Gastroesophageal sphincter (tissue), 4 donors: Measurements from ENCODE around the gene SDK2. TPM values are rescaled to one million over a fixed set of nuclear protein-coding genes. Genes with fewer than 3 reads are reported as not detected.

Source experiments
- ATAC-seq: fragments of 150-250 bp; one replicate; pipeline ENCODE4 v1.9.1; 2016; ENCODE audit warnings: mild to moderate bottlenecking, moderate library complexity
- H3K27ac ChIP-seq, 4 donors: fragments of 200-600 bp; sonication (generic) in 3 of 4; 1 replicate in 3 of 4; 2 replicates in 1 of 4; pipeline ENCODE4 v1.5.1; 2016 to 2019
- H3K27me3 ChIP-seq: fragments of 200-600 bp; sonication (generic); one replicate; pipeline ENCODE4 v1.5.1; 2019
- H3K36me3 ChIP-seq, 2 donors: fragments of 200-600 bp; sonication (generic); one replicate each; pipeline ENCODE4 v1.5.1; 2019; ENCODE audit warnings: control low read depth in 1 of 2
- H3K4me1 ChIP-seq, 3 donors: fragments of 200-600 bp; sonication (generic); 1 replicate in 2 of 3; 2 replicates in 1 of 3; pipeline ENCODE4 v1.5.1; 2016 to 2019; ENCODE audit warnings: control low read depth in 2 of 3
- H3K4me3 ChIP-seq, 2 donors: fragments of 200-600 bp; sonication (generic); one replicate each; pipeline ENCODE4 v1.5.1; 2019; ENCODE audit warnings: mild to moderate bottlenecking in 1 of 2, moderate library complexity in 1 of 2
- H3K9me3 ChIP-seq, 3 donors: fragments of 200-600 bp; sonication (generic); one replicate each; pipeline ENCODE4 v1.5.1; 2017 to 2019; ENCODE audit warnings: control low read depth in 2 of 3
- CTCF ChIP-seq, 4 experiments: fragments of 200-600 bp in 2 of 4; fragments of 450-650 bp in 2 of 4; sonication (generic) in 1 of 4; IDR thresholded peaks; one replicate each; pipeline ENCODE4 v1.5.1; 2017 to 2019; ENCODE audit warnings: antibody characterized with exemption in 4 of 4, mild to moderate bottlenecking in 2 of 4, moderate library complexity in 2 of 4
- EP300 ChIP-seq: sonication (generic); formaldehyde crosslinking; IDR thresholded peaks from one replicate; pipeline ENCODE4 v1.6.1; 2017; ENCODE audit warnings: antibody characterized with exemption, mild to moderate bottlenecking
- POLR2A ChIP-seq, 2 donors: fragments of 450-650 bp; IDR thresholded peaks; one replicate each; pipeline ENCODE4 v1.6.1; 2017; ENCODE audit warnings: antibody characterized with exemption in 2 of 2, mild to moderate bottlenecking in 2 of 2, moderate library complexity in 1 of 2
- POLR2AphosphoS5 ChIP-seq: sonication (generic); formaldehyde crosslinking; IDR thresholded peaks from one replicate; pipeline ENCODE4 v1.6.1; 2017; ENCODE audit warnings: antibody characterized with exemption
- WGBS, 2 donors: methylation state at CpG; one replicate each; pipeline ENCODE4 v1.1.5; 2018; ENCODE audit warnings: low coverage in 1 of 2; 5-methylcytosine and 5-hydroxymethylcytosine counted together
- total RNA-seq, 4 donors: library from RNA; depleted of rRNA; stranded (reverse); fragments of >200 nt; gene quantifications; one replicate each; pipeline ENCODE4 v1.1.0, GENCODE V29; 2016

The SDK2 gene
- total RNA-seq, 4 donors from 2014 or later = 0.31 to 2.0 (median 0.78) TPM

GRCh38 chr17:73320601-73321264 is 323.5 kb downstream of the SDK2 start:
- peaks cover 0 to 4% (median 0%) of the 10 kb centered on the region in 3 donors for H3K9me3 ChIP-seq
- TF ChIP-seq EP300 (no peak), POLR2AphosphoS5 (no peak)
- H3K4me3 ChIP-seq = no peak overlapping the region
- H3K27me3 ChIP-seq = no peaks in the 10 kb centered on the region
- WGBS, 2 donors = 77 to 81% methylated on average over 5 to 6 of the region's 6 CpGs
- peaks cover 0 to 8% (median 0%) of the 10 kb centered on the region in 3 donors for H3K4me1 ChIP-seq
- no peaks in the 10 kb centered on the region for H3K36me3 ChIP-seq
- no peak for ATAC-seq
- H3K27ac ChIP-seq = no peak overlapping the region

GRCh38 chr17:73319766-73320165 is 324.5 kb downstream of the SDK2 start:
- 92% methylated on average over 2 of the region's 3 CpGs; no CpG with 5 or more reads in 1 of the 2 donors for WGBS, 2 donors
- H3K4me1 ChIP-seq = peaks cover 0 to 2% (median 0%) of the 10 kb centered on the region in 3 donors
- no peaks in the 10 kb centered on the region for H3K36me3 ChIP-seq
- no peak overlapping the region for H3K4me3 ChIP-seq
- no peaks in the 10 kb centered on the region for H3K27me3 ChIP-seq
- TF ChIP-seq EP300 (no peak), CTCF (IDR thresholded peaks at IDR 0.05) (no peak), POLR2A (IDR thresholded peaks at IDR 0.05) (no peak), POLR2AphosphoS5 (no peak)
- no peak overlapping the region for H3K27ac ChIP-seq
- H3K9me3 ChIP-seq = peaks cover 0 to 4% (median 0%) of the 10 kb centered on the region in 3 donors
- no peak for ATAC-seq

- Histone ChIP-seq H3K4me3 (no peak overlapping the region), H3K27me3 (no peaks in the 10 kb centered on the region), H3K27ac (no peak overlapping the region), H3K9me3 (peaks cover 0 to 4% (median 0%) of the 10 kb centered on the region in 3 donors), H3K36me3 (no peaks in the 10 kb centered on the region), H3K4me1 (no peaks in the 10 kb centered on the region)
- no peak for TF ChIP-seq POLR2A (IDR thresholded peaks at IDR 0.05)
- TF ChIP-seq CTCF (IDR thresholded peaks at IDR 0.05) = no peak
- TF ChIP-seq POLR2AphosphoS5 = no peak
- no peak for TF ChIP-seq EP300
- WGBS, 2 donors = 51 to 68% methylated on average over 4 to 5 of the region's 5 CpGs
- no peak for ATAC-seq
These were observed 325.4 kb downstream of the SDK2 start for GRCh38 chr17:73318836-73319235.

- 90 to 93% methylated on average over 5 to 6 of the region's 8 CpGs for WGBS, 2 donors
- Histone ChIP-seq H3K4me3 (no peak overlapping the region), H3K27ac (no peak overlapping the region), H3K4me1 (no peaks in the 10 kb centered on the region), H3K9me3 (peaks cover 0 to 4% (median 0%) of the 10 kb centered on the region in 3 donors), H3K27me3 (no peaks in the 10 kb centered on the region), H3K36me3 (no peaks in the 10 kb centered on the region)
- ATAC-seq = no peak
- TF ChIP-seq POLR2A (IDR thresholded peaks at IDR 0.05) = no peak
- no peak for TF ChIP-seq EP300
- no peak for TF ChIP-seq CTCF (IDR thresholded peaks at IDR 0.05)
- no peak for TF ChIP-seq POLR2AphosphoS5
These were observed 325.8 kb downstream of the SDK2 start for GRCh38 chr17:73318427-73318813.

GRCh38 chr17:73317513-73318426 is 326.5 kb downstream of the SDK2 start:
- Histone ChIP-seq H3K36me3 (no peaks in the 10 kb centered on the region), H3K4me1 (peaks cover 0 to 2% (median 0%) of the 10 kb centered on the region in 3 donors), H3K9me3 (peaks cover 0 to 3% (median 0%) of the 10 kb centered on the region in 3 donors), H3K27ac (no peak overlapping the region), H3K27me3 (no peaks in the 10 kb centered on the region), H3K4me3 (no peak overlapping the region)
- no peak for ATAC-seq
- WGBS, 2 donors = 71 to 83% methylated on average over 2 to 3 of the region's 9 CpGs
- TF ChIP-seq CTCF (IDR thresholded peaks at IDR 0.05) (no peak), POLR2AphosphoS5 (no peak), POLR2A (IDR thresholded peaks at IDR 0.05) (no peak), EP300 (no peak)
